Measurements from ENCODE around the gene AHDC1. TPM values are rescaled to one million over a fixed set of nuclear protein-coding genes. Genes with fewer than 3 reads are reported as not detected.
A peak's percentile ranks its signal among the peaks of the same experiment; 100 is the strongest.

The AHDC1 gene
- total RNA-seq, 1 experiment from 2014 or later, result 8.1 TPM

- in situ Hi-C loops (cut with HindIII; ENCODE audit: low sequenced_read_pairs), result loop anchor here (25.0 kb wide), 1 partner anchor 180 kb away; no protein-coding TSS in a partner anchor
- DNase-seq (ENCODE audit: low spot score), result no peak
These were observed 11.6 kb downstream of the AHDC1 start for GRCh38 chr1:27592232-27592930.

GRCh38 chr1:27591622-27592021 lies 12.3 kb downstream of the AHDC1 start:
- in situ Hi-C loops (cut with HindIII; ENCODE audit: low sequenced_read_pairs), result loop anchor here (25.0 kb wide), 1 partner anchor 179 kb away; no protein-coding TSS in a partner anchor

GRCh38 chr1:27590917-27591508 lies 12.9 kb downstream of the AHDC1 start:
- in situ Hi-C loops (cut with HindIII; ENCODE audit: low sequenced_read_pairs), result loop anchor here (25.0 kb wide), 1 partner anchor 179 kb away; no protein-coding TSS in a partner anchor
- DNase-seq (ENCODE audit: low spot score), result no peak

More at GRCh38 chr1:27591622-27592021, 12.3 kb downstream of the AHDC1 start:
- DNase-seq (ENCODE audit: low spot score), result no peak

GRCh38 chr1:27589841-27590426 lies 14.0 kb downstream of the AHDC1 start:
- in situ Hi-C loops (cut with HindIII; ENCODE audit: low sequenced_read_pairs), result loop anchor here (25.0 kb wide), 1 partner anchor 178 kb away; no protein-coding TSS in a partner anchor
- no peak for DNase-seq (ENCODE audit: low spot score)

- DNase-seq (ENCODE audit: low spot score), result no peak
- in situ Hi-C loops (cut with HindIII; ENCODE audit: low sequenced_read_pairs), result loop anchor here (25.0 kb wide), 1 partner anchor 177 kb away; no protein-coding TSS in a partner anchor
These were observed 14.5 kb downstream of the AHDC1 start for GRCh38 chr1:27589441-27589840.

- in situ Hi-C loops (cut with HindIII; ENCODE audit: low sequenced_read_pairs), result loop anchor here (25.0 kb wide), 1 partner anchor 176 kb away; no protein-coding TSS in a partner anchor
These were observed 15.4 kb downstream of the AHDC1 start for GRCh38 chr1:27588256-27589232.

GRCh38 chr1:27585684-27586083 lies 18.3 kb downstream of the AHDC1 start:
- DNase-seq (ENCODE audit: low spot score), result no peak
- in situ Hi-C loops (cut with HindIII; ENCODE audit: low sequenced_read_pairs), result loop anchor here (25.0 kb wide), 1 partner anchor 173 kb away; no protein-coding TSS in a partner anchor

More at GRCh38 chr1:27588256-27589232, 15.4 kb downstream of the AHDC1 start:
- DNase-seq (ENCODE audit: low spot score), result no peak

GRCh38 chr1:27584453-27584852 lies 19.5 kb downstream of the AHDC1 start:
- in situ Hi-C loops (cut with HindIII; ENCODE audit: low sequenced_read_pairs), result loop anchor here (25.0 kb wide), 1 partner anchor 172 kb away; no protein-coding TSS in a partner anchor
- DNase-seq (ENCODE audit: low spot score), result no peak

GRCh38 chr1:27583479-27583878 lies 20.5 kb downstream of the AHDC1 start:
- in situ Hi-C loops (cut with HindIII; ENCODE audit: low sequenced_read_pairs), result loop anchor here (25.0 kb wide), 1 partner anchor 171 kb away; no protein-coding TSS in a partner anchor
- DNase-seq (ENCODE audit: low spot score), result no peak

GRCh38 chr1:27581823-27582243 lies 22.1 kb downstream of the AHDC1 start:
- no peak for DNase-seq (ENCODE audit: low spot score)
- in situ Hi-C loops (cut with HindIII; ENCODE audit: low sequenced_read_pairs), result loop anchor here (25.0 kb wide), 1 partner anchor 170 kb away; no protein-coding TSS in a partner anchor

- in situ Hi-C loops (cut with HindIII; ENCODE audit: low sequenced_read_pairs), result loop anchor here (25.0 kb wide), 1 partner anchor 165 kb away; no protein-coding TSS in a partner anchor
These were observed 26.3 kb downstream of the AHDC1 start for GRCh38 chr1:27577504-27578188.

GRCh38 chr1:27576806-27577227 lies 27.1 kb downstream of the AHDC1 start:
- in situ Hi-C loops (cut with HindIII; ENCODE audit: low sequenced_read_pairs), result loop anchor here (25.0 kb wide), 1 partner anchor 165 kb away; no protein-coding TSS in a partner anchor
- no peak for DNase-seq (ENCODE audit: low spot score)

More at GRCh38 chr1:27577504-27578188, 26.3 kb downstream of the AHDC1 start:
- DNase-seq (ENCODE audit: low spot score), result no peak

- DNase-seq (ENCODE audit: low spot score), result peak; percentile 74
- in situ Hi-C loops (cut with HindIII; ENCODE audit: low sequenced_read_pairs), result loop anchor here (25.0 kb wide), 1 partner anchor 164 kb away; no protein-coding TSS in a partner anchor
These were observed 28.1 kb downstream of the AHDC1 start for GRCh38 chr1:27575840-27576331.

GRCh38 chr1:27574871-27575831 lies 28.8 kb downstream of the AHDC1 start:
- DNase-seq (ENCODE audit: low spot score), result no peak
- in situ Hi-C loops (cut with HindIII; ENCODE audit: low sequenced_read_pairs), result loop anchor here (25.0 kb wide), 1 partner anchor 163 kb away; no protein-coding TSS in a partner anchor

GRCh38 chr1:27574001-27574781 lies 29.8 kb downstream of the AHDC1 start:
- no peak for DNase-seq (ENCODE audit: low spot score)
- in situ Hi-C loops (cut with HindIII; ENCODE audit: low sequenced_read_pairs), result no loop called here

All from G401 (cell line).